ENCODE measurements around the gene CBX1. TPM values are rescaled to one million over a fixed set of nuclear protein-coding genes. Genes with fewer than 3 reads are reported as not detected.

Gene CBX1
- total and polyA plus RNA-seq, 2 of the 8 experiments (the other 6 are each of a cell fraction or from before 2014, with no cell fraction given) = 38.7 to 173 TPM

DNA sequence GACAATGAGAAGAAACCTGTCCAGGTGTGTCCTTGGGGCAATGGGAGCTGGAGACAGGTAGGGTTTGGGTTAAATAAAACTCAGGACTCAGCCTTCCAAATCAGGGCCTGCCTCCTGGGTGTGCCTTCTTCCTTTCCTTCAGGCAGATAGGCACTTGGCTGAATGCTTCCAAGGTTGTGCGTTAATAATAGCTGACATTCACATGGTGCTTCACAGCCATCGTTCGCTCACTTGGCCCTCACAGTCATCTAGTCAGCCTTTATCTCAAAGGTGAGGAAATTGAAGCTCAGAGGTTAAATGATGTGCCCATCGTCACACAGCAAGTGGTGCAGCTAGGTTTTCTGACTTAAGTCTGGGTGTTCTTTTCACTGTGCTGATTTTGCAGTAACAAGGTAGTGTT lies 43.7 kb downstream of the CBX1 start (continued):
- no peak for TF ChIP-seq NANOG (IDR thresholded peaks at IDR 0.05; ENCODE audit: insufficient read depth, low read depth, low read length, poor library complexity, severe bottlenecking)
- TF ChIP-seq TCF12 (IDR thresholded peaks at IDR 0.05; ENCODE audit: low read depth, low read length) = no peak
- no peak for TF ChIP-seq RXRA (IDR thresholded peaks at IDR 0.05; ENCODE audit: insufficient read depth, low read depth, low read length)
- TF ChIP-seq BRCA1 (IDR thresholded peaks at IDR 0.05; ENCODE audit: low read depth, low read length) = no peak
- no peak for TF ChIP-seq PHF8 (conservative IDR thresholded peaks at IDR 0.05; ENCODE audit: low read depth, low read length)
